Fibroblast of lung (primary cell): Measurements from ENCODE around the gene RARRES2.

Source experiments
- EZH2 ChIP-seq: IDR thresholded peaks from 2 replicates; pipeline ENCODE4 v1.5.1; 2012; ENCODE audit warnings: low read length, control low read depth, mild to moderate bottlenecking; ENCODE audit errors: missing control alignments
- TF ChIP-seq, protein P1 (sequence below), 2 donors: IDR thresholded peaks in 1 of 2; conservative IDR thresholded peaks in 1 of 2; 1 replicate in 1 of 2; 2 replicates in 1 of 2; pipeline ENCODE4 v1.5.1; 2011 to 2012; ENCODE audit warnings: low read length in 2 of 2, control low read depth in 1 of 2, inconsistent platforms in 1 of 2, low read depth in 1 of 2, mild to moderate bottlenecking in 1 of 2

GRCh38 chr7:150308575-150308974 lies 32.9 kb downstream of the RARRES2 start:
- TF ChIP-seq, protein P1, sequence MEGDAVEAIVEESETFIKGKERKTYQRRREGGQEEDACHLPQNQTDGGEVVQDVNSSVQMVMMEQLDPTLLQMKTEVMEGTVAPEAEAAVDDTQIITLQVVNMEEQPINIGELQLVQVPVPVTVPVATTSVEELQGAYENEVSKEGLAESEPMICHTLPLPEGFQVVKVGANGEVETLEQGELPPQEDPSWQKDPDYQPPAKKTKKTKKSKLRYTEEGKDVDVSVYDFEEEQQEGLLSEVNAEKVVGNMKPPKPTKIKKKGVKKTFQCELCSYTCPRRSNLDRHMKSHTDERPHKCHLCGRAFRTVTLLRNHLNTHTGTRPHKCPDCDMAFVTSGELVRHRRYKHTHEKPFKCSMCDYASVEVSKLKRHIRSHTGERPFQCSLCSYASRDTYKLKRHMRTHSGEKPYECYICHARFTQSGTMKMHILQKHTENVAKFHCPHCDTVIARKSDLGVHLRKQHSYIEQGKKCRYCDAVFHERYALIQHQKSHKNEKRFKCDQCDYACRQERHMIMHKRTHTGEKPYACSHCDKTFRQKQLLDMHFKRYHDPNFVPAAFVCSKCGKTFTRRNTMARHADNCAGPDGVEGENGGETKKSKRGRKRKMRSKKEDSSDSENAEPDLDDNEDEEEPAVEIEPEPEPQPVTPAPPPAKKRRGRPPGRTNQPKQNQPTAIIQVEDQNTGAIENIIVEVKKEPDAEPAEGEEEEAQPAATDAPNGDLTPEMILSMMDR (conservative IDR thresholded peaks at IDR 0.05 in 1 of 2, IDR thresholded peaks at IDR 0.05 in 1 of 2; ENCODE audit: low read depth in 1 of 2, low read length in 2 of 2) = no peak
- TF ChIP-seq EZH2 = no peak
